Suppressor macrophage treated with lipopolysaccharide for 4 hours (primary cell): ENCODE measurements around the gene FCRL2.
A peak's percentile ranks its signal among the peaks of the same experiment; 100 is the strongest.

Experiments
- DNase-seq: peaks from one replicate; pipeline ENCODE4 v3.0.0-alpha.2; 2020

The FCRL2 gene

GRCh38 chr1:157776971-157777391 is at the start of gene FCRL2:
TSS of gene FCRL2 (minus strand) at chr1:157777132. CDS start at chr1:157777073, 59 bp downstream.
- no peak for DNase-seq

- DNase-seq, result no peak
These were observed 43.4 kb upstream of the FCRL2 start for GRCh38 chr1:157820299-157820698.

- DNase-seq, result peak; percentile 19
These were observed 43.0 kb upstream of the FCRL2 start, which contains the start of gene FCRL1 for GRCh38 chr1:157819896-157820295. TSS of gene FCRL1 (minus strand) at chr1:157820120. CDS start at chr1:157820037, 83 bp downstream.

GRCh38 chr1:157819215-157819614 is 42.3 kb upstream of the FCRL2 start:
- no peak for DNase-seq

GRCh38 chr1:157813269-157813668 is 36.3 kb upstream of the FCRL2 start:
- no peak for DNase-seq

GRCh38 chr1:157806431-157807149 is 29.7 kb upstream of the FCRL2 start:
- DNase-seq, result no peak

GRCh38 chr1:157803851-157804250 is 26.9 kb upstream of the FCRL2 start:
- peak; percentile 65 for DNase-seq

GRCh38 chr1:157799996-157800395 is 23.1 kb upstream of the FCRL2 start:
- no peak for DNase-seq

GRCh38 chr1:157798211-157798610 is 21.3 kb upstream of the FCRL2 start:
- no peak for DNase-seq

GRCh38 chr1:157785248-157785647 is 8.3 kb upstream of the FCRL2 start:
- no peak for DNase-seq

GRCh38 chr1:157784801-157785200 is 7.9 kb upstream of the FCRL2 start:
- DNase-seq, result no peak

- peak; percentile 27 for DNase-seq
These were observed 6.0 kb upstream of the FCRL2 start for GRCh38 chr1:157782931-157783330.

GRCh38 chr1:157781048-157781447 is 4.1 kb upstream of the FCRL2 start:
- no peak for DNase-seq

GRCh38 chr1:157775101-157775870 is 1.6 kb downstream of the FCRL2 start:
- DNase-seq, result no peak

- DNase-seq, result no peak
These were observed 2.5 kb downstream of the FCRL2 start for GRCh38 chr1:157774412-157774811.

GRCh38 chr1:157773493-157774350 is 3.2 kb downstream of the FCRL2 start:
- DNase-seq, result no peak

- peak; percentile 43 for DNase-seq
These were observed 5.1 kb downstream of the FCRL2 start for GRCh38 chr1:157771661-157772425.

GRCh38 chr1:157770442-157771043 is 6.4 kb downstream of the FCRL2 start:
- no peak for DNase-seq

- DNase-seq, result no peak
These were observed 10.1 kb downstream of the FCRL2 start for GRCh38 chr1:157766792-157767191.

GRCh38 chr1:157758018-157758417 is 18.9 kb downstream of the FCRL2 start:
- DNase-seq, result no peak

GRCh38 chr1:157753611-157754010 is 23.3 kb downstream of the FCRL2 start:
- DNase-seq, result no peak

GRCh38 chr1:157751283-157751682 is 25.6 kb downstream of the FCRL2 start:
- no peak for DNase-seq
